Measurements from ENCODE around the gene DLG1. TPM values are rescaled to one million over a fixed set of nuclear protein-coding genes. Genes with fewer than 3 reads are reported as not detected.
A peak's percentile ranks its signal among the peaks of the same experiment; 100 is the strongest.
"Not testable (repeated sequence)": the region's sequence is repeated elsewhere in the genome, so short reads cannot be mapped to it uniquely, and the experiment has no call there.

DLG1 gene
- total RNA-seq, 2 donors from 2014 or later, result 129 to 145 TPM

DNA sequence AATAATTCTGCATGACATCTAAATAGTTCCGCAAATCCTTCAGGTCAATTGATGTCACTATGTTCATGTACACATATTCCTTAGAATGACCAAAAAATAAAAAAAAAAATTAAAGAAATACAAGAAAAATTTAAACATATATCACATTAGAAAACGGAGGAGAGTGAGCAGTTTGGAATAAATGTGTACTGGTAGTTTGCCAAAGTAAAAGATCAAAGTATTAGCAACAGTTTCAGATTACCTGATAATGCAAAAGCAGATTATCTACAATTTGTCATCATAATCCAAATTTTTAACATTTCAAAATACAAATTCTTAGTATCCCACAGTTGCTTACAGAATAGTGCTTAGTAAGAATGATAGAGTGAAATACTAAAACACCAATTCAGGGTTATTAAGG, 1.9 kb downstream of the DLG1 start:
- intact Hi-C loops (cut with DNase I, micrococcal nuclease), result no loop called here
- ATAC-seq (no peak), DNase-seq (no peak)

GRCh38 chr3:197295871-197296270, 2.5 kb downstream of the DLG1 start:
- intact Hi-C loops (cut with DNase I, micrococcal nuclease), result no loop called here
- ATAC-seq (no peak), DNase-seq (no peak)

DNA sequence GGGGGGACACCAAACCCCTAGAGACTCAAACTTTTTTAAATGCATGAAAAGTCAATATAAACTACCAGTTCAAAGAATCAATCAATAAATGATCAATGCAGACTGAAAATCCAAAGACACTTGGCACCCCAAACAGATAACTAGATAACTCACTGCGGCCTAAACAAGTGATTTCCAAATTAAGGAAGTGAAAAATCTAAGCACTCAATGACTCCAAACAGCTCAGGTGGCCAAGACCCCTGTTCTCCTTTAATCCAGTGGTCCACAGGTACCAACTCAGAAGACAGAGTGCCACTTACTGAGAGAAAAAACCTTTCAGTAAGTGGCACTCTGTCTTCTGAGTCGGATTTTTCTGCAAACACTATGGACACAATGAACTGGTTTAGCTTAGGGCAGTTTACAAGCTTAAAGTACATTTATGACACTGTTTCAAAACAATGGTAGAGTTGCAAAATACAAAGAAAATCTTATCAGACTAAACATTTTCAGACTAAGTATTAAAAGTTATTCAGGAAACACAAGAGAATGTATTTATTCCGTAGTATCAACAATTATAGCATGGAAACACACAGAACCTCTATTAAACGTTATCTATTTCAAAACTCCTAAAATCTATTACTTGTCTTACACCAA, 4.7 kb downstream of the DLG1 start:
- ATAC-seq (no peak), DNase-seq (no peak)
- intact Hi-C loops (cut with DNase I, micrococcal nuclease), result no loop called here

GRCh38 chr3:197292648-197293047, 5.8 kb downstream of the DLG1 start:
- DNase-seq (no peak), ATAC-seq (no peak)
- intact Hi-C loops (cut with DNase I, micrococcal nuclease), result no loop called here

GRCh38 chr3:197292083-197292646, 6.2 kb downstream of the DLG1 start:
- DNase-seq, result no peak
- intact Hi-C loops (cut with DNase I, micrococcal nuclease), result no loop called here
- ATAC-seq, result no peak

DNA sequence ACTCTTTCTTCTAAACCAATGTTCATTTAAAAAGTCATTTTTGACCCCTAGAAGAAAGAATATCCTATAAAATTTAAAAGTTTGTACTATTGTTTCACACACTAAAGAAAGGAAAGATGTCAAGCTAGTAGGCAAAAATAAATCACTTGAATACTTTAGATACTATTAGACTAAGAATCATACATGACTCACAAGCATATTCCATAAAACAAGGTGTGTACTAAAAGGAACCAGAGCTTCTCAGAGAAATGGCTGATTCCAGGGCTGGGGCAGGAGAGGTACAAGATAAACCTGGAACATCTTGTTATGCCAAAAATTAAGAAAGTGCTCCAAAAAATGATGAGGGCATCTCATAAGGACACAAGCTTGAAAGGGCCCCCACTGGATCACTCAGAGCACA, 8.7 kb downstream of the DLG1 start:
- ATAC-seq (peak; percentile 54), DNase-seq (no peak)
- intact Hi-C loops (cut with DNase I, micrococcal nuclease), result no loop called here

- DNase-seq (no peak), ATAC-seq (peak; percentile 22)
- intact Hi-C loops (cut with DNase I, micrococcal nuclease), result no loop called here
Observed at GRCh38 chr3:197286678-197287077, 11.7 kb downstream of the DLG1 start.

DNA sequence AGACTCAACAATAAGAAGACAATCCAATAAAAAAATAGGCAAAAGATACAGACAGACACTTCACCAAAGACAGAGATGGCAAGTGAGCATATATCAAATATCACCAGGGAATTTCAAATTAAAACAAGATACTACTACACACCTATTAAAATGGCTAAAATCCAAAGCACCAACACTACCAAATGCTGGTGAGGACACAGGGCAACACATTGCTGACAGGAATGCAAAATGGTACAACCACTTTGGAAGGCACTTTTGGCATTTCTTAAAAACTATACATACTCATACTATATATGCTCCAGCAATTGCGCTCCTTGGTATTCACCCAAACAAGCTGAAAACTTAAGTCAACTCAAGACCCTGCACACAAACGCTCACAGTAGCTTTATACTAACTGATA, 12.9 kb downstream of the DLG1 start:
- intact Hi-C loops (cut with DNase I, micrococcal nuclease), result no loop called here
- no peak for DNase-seq
- ATAC-seq, result no peak

DNA sequence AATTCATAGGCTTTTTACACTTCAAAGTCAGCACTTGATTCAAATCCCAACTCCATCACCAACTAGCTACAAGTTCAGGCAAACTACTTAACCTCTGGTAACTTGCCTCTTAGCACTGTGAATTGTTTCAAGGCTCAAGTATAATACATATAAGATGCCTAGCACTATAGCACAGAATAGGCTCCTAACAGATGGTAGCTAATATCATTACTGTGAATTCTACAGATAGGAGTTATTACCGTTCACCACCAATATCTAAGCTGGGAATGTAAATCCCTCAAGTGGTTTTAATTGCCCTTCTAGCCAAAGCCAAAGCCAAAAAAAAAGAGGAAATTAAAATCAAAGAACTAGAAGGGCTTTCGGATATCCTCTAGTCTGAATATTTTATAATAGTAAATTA, 15.4 kb downstream of the DLG1 start:
- intact Hi-C loops (cut with DNase I, micrococcal nuclease), result no loop called here
- DNase-seq (no peak), ATAC-seq (no peak)

GRCh38 chr3:197281849-197282248, 16.6 kb downstream of the DLG1 start:
- intact Hi-C loops (cut with DNase I, micrococcal nuclease), result no loop called here
- ATAC-seq (no peak), DNase-seq (no peak)

GRCh38 chr3:197280156-197280555, 18.3 kb downstream of the DLG1 start:
- intact Hi-C loops (cut with DNase I, micrococcal nuclease), result no loop called here
- DNase-seq (no peak), ATAC-seq (no peak)

DNA sequence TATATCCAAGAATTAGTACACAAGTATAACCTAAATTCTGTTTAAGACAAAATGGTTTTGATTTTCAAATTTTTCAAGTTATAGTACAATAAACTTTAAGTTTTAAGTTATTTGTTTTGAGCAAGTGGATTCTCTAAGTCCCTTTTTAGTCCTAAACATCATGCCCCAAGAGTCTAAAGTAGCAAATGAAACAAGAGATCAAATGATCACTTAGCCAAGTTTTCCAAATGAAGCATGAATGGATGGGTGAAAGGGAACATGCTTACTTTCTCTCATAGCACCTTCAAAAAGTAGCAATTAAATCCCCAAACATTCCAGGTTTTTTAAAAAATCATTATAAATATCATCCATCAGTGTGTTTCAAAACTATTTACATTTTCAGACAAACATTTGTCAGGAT, 19.5 kb downstream of the DLG1 start:
- intact Hi-C loops (cut with DNase I, micrococcal nuclease), result no loop called here

GRCh38 chr3:197276808-197277207, 21.6 kb downstream of the DLG1 start:
- ATAC-seq; intact Hi-C loops (cut with DNase I, micrococcal nuclease); DNase-seq: not testable (repeated sequence)

More for the DNA sequence above, 19.5 kb downstream of the DLG1 start:
- DNase-seq, result no peak
- no peak for ATAC-seq

GRCh38 chr3:197270558-197271317, 27.7 kb downstream of the DLG1 start:
- ATAC-seq, result no peak
- intact Hi-C loops (cut with DNase I, micrococcal nuclease), result no loop called here
- DNase-seq, result no peak

- intact Hi-C loops (cut with DNase I, micrococcal nuclease), result no loop called here
- DNase-seq (no peak), ATAC-seq (no peak)
Observed at GRCh38 chr3:197269024-197269423, 29.4 kb downstream of the DLG1 start.

GRCh38 chr3:197268294-197268693, 30.1 kb downstream of the DLG1 start:
- ATAC-seq (no peak), DNase-seq (no peak)
- intact Hi-C loops (cut with DNase I, micrococcal nuclease), result no loop called here

- no peak for DNase-seq
- no peak for ATAC-seq
- intact Hi-C loops (cut with DNase I, micrococcal nuclease), result no loop called here
Observed at GRCh38 chr3:197266331-197266730, 32.1 kb downstream of the DLG1 start.

- intact Hi-C loops (cut with DNase I, micrococcal nuclease), result no loop called here
- ATAC-seq, result peak; percentile 38
- no peak for DNase-seq
Observed at GRCh38 chr3:197262709-197263108, 35.7 kb downstream of the DLG1 start.

- intact Hi-C loops (cut with DNase I, micrococcal nuclease), result no loop called here
- ATAC-seq (peak; percentile 18), DNase-seq (no peak)
Observed at GRCh38 chr3:197261164-197261509, 37.3 kb downstream of the DLG1 start.

DNA sequence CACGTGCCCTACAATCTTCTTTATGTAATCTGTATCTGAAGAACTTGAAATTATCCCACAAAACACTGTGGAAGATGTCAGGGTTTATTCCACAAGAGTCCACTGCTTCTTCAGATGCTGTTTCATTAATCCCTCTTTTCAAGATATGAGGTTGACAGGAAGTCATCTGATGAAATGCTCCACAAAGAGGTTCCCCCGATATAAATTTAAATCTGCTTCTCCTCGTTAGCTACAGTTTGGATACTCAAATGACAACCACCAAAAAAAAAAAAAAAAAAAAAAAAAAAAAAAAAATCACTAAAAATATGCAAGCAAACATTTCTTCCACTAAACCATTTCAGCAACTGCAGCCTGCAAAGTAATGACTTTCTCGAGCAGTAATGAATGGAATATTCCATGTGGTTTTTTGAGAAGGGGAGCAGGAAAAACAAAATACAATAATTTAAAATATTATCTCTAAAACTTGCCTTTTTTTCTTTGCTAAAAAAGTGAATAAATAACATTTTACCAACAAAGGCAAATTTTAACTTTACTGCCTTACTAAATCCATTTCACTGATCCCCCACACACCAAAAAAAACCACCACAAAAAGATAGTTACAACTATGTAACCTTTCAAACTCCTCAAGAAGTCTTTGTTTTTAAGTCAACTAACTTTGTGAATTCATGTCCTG, 37.8 kb downstream of the DLG1 start:
- DNase-seq (no peak), ATAC-seq (no peak)
- intact Hi-C loops (cut with DNase I, micrococcal nuclease), result no loop called here
